Stimulated activated CD4-positive, alpha-beta T cell treated with anti-CD3 and anti-CD28 coated beads, Interleukin-12 subunit alpha, Interleukin-12 subunit beta, amount 100 ng/mL, for 48 hours (primary cell): ENCODE results near the gene INPP5A.
"Not testable (repeated sequence)": the region's sequence is repeated elsewhere in the genome, so short reads cannot be mapped to it uniquely, and the experiment has no call there.

Experiments
- DNase-seq, 3 donors: peaks; one replicate each; pipeline ENCODE4 v3.0.0-alpha.2; 2020; ENCODE audit warnings: low read depth in 2 of 3, low spot score in 1 of 3

INPP5A gene

GRCh38 chr10:132701099-132701845, 163.7 kb downstream of the INPP5A start:
- DNase-seq = no peak

GRCh38 chr10:132701846-132702190, 164.2 kb downstream of the INPP5A start:
- DNase-seq = no peak

GRCh38 chr10:132702601-132703418, 165.2 kb downstream of the INPP5A start:
- no peak for DNase-seq

- no peak for DNase-seq
Observed at GRCh38 chr10:132703419-132704007, 165.9 kb downstream of the INPP5A start.

GRCh38 chr10:132704008-132704814, 166.6 kb downstream of the INPP5A start:
- DNase-seq = no peak

- DNase-seq = not testable (repeated sequence)
Observed at GRCh38 chr10:132704815-132705064, 167.2 kb downstream of the INPP5A start.

GRCh38 chr10:132705173-132705572, 167.6 kb downstream of the INPP5A start:
- no peak for DNase-seq

GRCh38 chr10:132705943-132706342, 168.4 kb downstream of the INPP5A start:
- no peak for DNase-seq

GRCh38 chr10:132706701-132707100, 169.1 kb downstream of the INPP5A start:
- no peak for DNase-seq

GRCh38 chr10:132707121-132707775, 169.7 kb downstream of the INPP5A start:
- DNase-seq = no peak

GRCh38 chr10:132707776-132708171, 170.2 kb downstream of the INPP5A start:
- DNase-seq = no peak

GRCh38 chr10:132708441-132708840, 170.9 kb downstream of the INPP5A start:
- DNase-seq = no peak

GRCh38 chr10:132708936-132709335, 171.3 kb downstream of the INPP5A start:
- DNase-seq = no peak

GRCh38 chr10:132709471-132709951, 171.9 kb downstream of the INPP5A start:
- no peak for DNase-seq

GRCh38 chr10:132710036-132710686, 172.6 kb downstream of the INPP5A start:
- no peak for DNase-seq

- DNase-seq = no peak
Observed at GRCh38 chr10:132710746-132711612, 173.4 kb downstream of the INPP5A start.

- no peak for DNase-seq
Observed at GRCh38 chr10:132711613-132712121, 174.1 kb downstream of the INPP5A start.

- no peak for DNase-seq
Observed at GRCh38 chr10:132712291-132712690, 174.7 kb downstream of the INPP5A start.

- DNase-seq = no peak
Observed at GRCh38 chr10:132712743-132713142, 175.2 kb downstream of the INPP5A start.
